GM12801 (cell line): ENCODE measurements around the gene RBM20.

Experiments used
- CTCF ChIP-seq: IDR thresholded peaks from one replicate; pipeline ENCODE4 v1.5.1; 2011; ENCODE audit warnings: control low read depth; ENCODE audit not compliant: insufficient read length; ENCODE audit errors: extremely low read depth

RBM20 gene

GRCh38 chr10:110851020-110851612 is 207.0 kb downstream of the RBM20 start:
- no peak for TF ChIP-seq CTCF

- no peak for TF ChIP-seq CTCF
These were observed 208.2 kb downstream of the RBM20 start for GRCh38 chr10:110852255-110852896.

GRCh38 chr10:110852947-110853346 is 208.8 kb downstream of the RBM20 start:
- TF ChIP-seq CTCF, result no peak

GRCh38 chr10:110853921-110854605 is 209.9 kb downstream of the RBM20 start:
- TF ChIP-seq CTCF, result no peak

GRCh38 chr10:110857265-110858171 is 213.4 kb downstream of the RBM20 start:
- no peak for TF ChIP-seq CTCF

- no peak for TF ChIP-seq CTCF
These were observed 214.3 kb downstream of the RBM20 start for GRCh38 chr10:110858297-110858934.
